Measurements from ENCODE around the gene ATP6V0A4.
"Not testable (repeated sequence)": the region's sequence is repeated elsewhere in the genome, so short reads cannot be mapped to it uniquely, and the experiment has no call there.

ATP6V0A4 gene

DNA sequence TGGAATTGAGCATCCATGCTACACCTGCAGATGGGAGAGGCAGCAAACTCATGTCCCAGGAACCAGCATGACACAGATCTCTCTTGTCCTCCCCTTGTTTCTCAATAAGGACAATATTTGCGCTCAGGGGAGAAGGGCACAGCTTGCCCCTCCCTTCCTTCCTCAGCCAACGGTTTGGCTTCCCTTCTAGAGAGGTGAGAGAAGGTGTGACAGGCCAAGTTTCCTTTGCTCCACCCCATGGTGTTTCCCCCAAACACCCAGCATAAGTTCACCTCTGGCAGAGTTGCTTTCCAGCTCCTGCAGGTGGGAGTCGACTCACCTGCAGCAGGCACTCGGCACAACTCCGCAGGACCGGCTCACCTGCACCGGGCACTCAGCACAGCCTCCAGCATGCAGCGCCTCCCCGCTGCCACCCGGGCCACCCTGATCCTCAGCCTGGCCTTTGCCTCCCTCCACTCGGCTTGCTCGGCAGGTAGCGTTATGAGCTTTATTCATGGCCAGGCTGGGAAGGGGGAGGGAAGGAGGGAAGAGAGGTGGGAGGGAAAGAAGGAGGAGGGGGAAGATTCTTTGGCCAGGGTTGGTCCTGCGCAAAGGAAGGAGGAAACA lies at the start of gene ATP6V0A4, which contains the start of gene TMEM213:
ATP6V0A4 (minus strand) TSS at position 482 of the 606 bp plus-strand sequence. CDS start 26,949 bp downstream, outside the sequence.
TMEM213 (plus strand) TSS at position 280 of the 606 bp plus-strand sequence; CDS start at position 391, 111 bp downstream.
- no peak for DNase-seq

DNA sequence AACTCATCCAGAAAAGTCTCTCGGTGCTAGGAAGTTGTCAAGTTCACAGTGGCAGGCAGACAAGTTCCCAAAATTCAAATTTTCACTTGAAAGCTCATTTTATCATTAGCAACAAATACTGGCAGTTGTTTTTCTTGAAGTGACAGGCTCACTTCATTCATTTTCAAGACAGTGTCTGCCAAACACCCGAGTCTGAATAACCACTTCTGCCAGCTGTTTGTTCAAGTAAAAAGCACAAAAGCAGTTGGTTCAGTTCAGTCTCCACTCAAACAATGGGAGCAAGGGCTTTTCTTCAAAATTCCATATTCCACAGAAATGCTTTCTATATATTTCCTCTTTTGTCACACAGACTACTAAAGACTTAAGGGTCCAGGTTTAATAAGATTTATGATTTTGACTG lies 47.7 kb upstream of the ATP6V0A4 start:
- DNase-seq, result no peak

GRCh38 chr7:138843632-138844580 lies 45.9 kb upstream of the ATP6V0A4 start:
- DNase-seq, result no peak

DNA sequence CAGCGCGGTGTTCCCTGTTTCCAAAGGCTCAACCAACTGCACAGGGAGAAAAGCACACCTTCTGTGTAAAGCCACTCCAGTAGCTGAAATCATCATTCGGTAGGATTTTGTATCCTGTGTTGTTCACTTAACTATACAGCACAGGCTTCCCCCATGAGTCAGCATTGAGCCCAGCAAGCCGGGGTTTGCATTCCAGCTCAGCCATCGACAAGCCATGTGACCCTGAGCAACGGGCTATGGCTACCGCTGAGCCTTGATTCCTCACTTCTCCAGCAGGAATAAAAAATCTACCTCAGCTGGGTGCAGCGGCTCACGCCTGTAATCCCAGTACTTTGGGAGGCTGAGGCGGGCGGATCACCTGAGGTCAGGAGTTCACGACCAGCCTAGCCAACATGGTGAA lies 44.1 kb upstream of the ATP6V0A4 start:
- DNase-seq, result no peak

- DNase-seq, result no peak
Observed at GRCh38 chr7:138838166-138838565, 40.2 kb upstream of the ATP6V0A4 start.

DNA sequence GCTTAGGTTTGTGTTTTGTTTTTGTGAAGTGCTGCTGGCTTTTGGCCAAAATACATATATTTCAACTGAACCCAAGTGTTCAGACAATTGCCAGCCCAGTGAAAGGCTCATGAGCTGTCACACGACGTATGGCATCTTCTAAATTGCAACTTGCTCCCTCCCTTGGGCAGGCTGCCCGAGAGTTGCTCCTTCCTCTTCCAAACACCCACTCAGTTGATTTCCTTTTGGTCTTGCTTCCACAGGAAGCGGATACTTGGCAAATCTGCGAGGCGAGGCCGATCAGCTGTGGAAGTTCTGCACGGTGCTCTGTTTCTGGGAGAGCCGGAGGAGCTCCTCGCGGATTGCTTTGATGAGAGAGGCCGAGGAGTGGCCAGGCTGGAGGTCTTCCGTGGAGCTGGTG lies 39.6 kb upstream of the ATP6V0A4 start:
- no peak for DNase-seq

GRCh38 chr7:138835087-138835486 lies 37.1 kb upstream of the ATP6V0A4 start:
- DNase-seq, result no peak

DNA sequence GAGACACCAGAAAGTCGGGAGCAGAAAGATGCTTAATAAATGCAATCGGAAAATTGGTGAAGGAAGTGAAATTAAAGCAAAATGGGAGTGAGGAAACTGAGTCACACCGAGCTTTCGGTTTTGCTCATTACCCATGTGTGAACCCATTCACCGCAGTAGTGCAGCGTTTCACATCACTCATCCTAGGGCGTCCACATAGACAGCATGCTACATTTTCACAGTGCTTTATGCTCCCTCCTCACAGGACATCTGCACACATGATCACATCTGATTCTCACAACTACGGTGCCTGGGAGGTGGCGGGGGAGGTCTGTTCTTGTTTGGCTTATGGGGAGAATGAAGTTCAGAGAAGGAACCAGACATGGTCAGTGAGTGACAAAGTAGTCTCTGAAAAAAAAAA lies 36.6 kb upstream of the ATP6V0A4 start:
- DNase-seq, result no peak

- no peak for DNase-seq
Observed at GRCh38 chr7:138833596-138833995, 35.6 kb upstream of the ATP6V0A4 start.

GRCh38 chr7:138832966-138833365 lies 35.0 kb upstream of the ATP6V0A4 start:
- DNase-seq, result no peak

- DNase-seq, result no peak
Observed at GRCh38 chr7:138829335-138829734, 31.3 kb upstream of the ATP6V0A4 start.

DNA sequence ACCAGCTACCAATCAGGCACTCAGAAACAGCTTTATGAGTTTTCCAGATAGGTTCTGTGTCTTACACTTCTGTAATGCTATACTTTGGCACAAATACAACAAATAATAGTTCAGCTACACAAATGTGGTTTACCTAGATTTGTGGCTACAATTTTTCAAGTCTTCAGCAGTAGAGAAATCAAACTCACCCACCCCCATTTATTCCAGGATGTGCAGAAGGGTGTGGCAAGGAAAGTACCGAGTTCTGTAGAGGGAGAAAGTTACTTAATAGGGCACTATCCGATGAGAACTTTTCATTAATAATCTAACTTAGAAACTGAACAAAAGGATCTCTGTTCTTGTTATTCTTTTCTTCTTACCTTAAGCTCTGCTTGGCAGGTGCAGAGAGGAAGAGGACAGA lies 30.3 kb upstream of the ATP6V0A4 start:
- DNase-seq, result no peak

GRCh38 chr7:138825049-138825721 lies 27.2 kb upstream of the ATP6V0A4 start:
- no peak for DNase-seq

DNA sequence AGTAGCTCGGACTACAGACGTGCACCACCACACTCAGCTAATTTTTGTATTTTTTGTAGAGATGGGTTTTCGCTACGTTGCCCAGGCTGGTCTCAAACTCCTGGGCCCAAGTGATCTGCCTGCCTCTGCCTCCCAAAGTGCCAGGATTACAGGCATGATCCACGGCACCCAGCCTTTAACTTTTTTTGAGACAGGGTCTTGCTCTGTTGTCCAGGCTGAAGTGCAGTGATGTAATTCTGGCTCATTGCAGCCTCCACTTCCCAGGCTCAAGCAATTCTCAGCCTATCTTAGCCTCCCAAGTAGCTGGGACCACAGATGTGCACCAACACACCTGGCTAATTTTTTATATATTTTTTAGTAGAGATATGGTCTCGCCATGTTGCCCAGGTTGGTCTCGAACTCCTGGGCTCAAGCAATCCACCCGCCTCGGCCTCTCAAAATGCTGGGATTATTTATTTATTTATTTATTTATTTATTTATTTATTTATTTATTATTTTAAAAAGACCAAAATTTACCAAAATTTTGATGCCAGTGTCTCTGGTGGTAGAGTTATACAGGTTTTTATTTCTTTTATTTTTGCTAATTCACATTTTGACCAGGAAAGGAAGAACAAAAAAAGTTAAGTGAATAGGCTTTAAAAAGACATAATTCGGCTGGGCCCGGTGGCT lies 25.0 kb upstream of the ATP6V0A4 start:
- no peak for DNase-seq

DNA sequence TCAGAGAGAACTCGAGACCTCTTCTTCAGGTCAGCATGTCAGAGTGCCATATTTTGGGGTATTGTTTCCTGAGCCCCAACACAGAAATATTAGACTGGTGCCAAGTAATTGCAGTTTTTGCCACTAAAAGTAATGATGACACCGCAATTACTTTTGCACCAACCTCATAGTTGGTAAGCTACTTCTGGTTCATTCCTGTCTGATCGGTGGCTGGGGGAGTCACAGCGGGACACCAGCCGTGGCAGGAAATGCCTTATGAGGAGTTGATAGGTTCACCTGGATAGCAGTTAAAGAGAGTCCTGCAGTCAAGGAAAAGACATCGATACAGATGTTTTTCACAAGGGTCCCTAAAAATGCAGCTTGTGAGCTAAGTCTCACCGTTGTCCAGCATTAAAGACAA lies 23.9 kb upstream of the ATP6V0A4 start:
- no peak for DNase-seq

GRCh38 chr7:138819625-138820024 lies 21.6 kb upstream of the ATP6V0A4 start:
- DNase-seq, result no peak

DNA sequence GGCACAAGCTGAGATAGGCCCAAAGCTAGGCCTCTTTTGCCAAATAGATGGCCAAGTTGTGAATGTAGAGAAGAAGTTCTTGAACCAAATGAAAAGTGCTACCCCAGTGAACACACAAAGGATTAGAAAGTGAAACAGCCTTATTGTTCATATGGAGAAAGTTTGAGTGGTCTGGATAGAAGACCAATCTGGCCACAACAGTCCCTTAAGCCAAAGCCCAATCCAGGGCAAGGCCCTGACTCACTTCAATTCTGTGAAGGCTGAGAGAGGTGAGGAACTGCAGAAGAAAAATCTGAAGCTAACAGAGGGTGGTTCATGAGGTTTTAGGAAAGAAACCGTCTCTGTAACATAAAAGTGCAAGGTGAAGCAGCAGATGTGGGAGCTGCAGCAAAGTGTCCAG lies 18.7 kb upstream of the ATP6V0A4 start:
- DNase-seq, result no peak

DNA sequence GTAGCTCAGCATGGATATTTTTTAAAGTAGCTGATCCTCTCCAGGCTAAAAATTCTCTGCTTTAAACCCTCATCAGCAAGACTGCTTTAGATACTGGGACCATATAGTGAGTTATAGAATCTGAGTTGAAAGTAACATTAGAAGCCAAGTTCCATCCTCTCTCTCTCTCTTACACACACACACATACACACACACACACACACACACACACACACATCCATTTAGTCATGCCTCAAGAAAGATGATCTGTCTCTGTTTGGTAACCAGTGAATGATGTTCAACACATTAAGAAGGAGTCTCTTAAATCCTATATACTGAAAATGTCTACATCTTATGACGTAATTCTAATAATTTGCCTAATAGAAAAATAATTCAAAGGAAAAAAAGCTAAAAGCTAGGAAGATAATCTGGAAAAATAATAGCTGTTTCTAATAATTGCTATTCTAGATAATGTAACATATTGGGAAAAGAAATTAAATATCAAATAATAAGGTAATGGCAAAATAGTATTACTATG lies 16.9 kb upstream of the ATP6V0A4 start:
- no peak for DNase-seq

DNA sequence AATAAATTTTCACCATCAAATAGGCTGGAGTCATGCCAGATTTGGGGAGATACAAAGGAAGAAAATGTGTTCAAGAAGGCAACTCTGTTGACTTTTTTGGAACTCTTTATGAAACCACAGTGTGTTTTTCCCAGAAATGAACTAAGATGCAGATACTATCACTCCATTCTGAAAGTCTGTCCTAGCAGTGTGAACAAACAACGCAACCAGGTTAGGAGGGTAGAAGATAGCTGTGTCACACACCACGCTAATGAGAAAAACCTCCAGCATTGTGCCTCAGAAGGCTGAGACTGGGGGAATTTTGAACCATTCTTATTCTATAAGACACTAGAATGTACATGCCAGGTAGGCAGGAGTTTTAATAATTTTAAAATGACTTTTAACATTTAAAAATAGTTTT lies 15.9 kb upstream of the ATP6V0A4 start:
- DNase-seq, result no peak

GRCh38 chr7:138811327-138811726 lies 13.3 kb upstream of the ATP6V0A4 start:
- not testable (repeated sequence) for DNase-seq

GRCh38 chr7:138809346-138809745 lies 11.3 kb upstream of the ATP6V0A4 start:
- no peak for DNase-seq

DNA sequence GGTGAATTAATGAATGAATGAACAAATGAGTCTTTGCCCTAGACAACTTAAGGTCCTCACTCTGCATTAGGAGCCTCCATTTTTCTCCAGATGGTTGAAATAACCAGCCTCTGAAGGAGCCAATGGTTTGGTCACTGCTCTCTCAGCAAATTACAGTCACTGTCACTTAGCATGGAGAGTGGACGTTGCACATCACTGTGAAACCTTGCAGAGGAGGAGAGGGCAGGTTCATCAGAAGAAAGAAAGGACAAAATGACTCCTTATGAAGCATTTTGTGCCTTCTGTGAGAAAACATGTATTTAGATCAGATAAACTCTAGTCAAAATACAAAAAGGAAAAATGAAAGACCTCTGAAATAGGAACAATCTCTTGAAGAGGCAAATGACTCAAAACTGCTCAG lies 6.6 kb upstream of the ATP6V0A4 start:
- DNase-seq, result no peak

DNA sequence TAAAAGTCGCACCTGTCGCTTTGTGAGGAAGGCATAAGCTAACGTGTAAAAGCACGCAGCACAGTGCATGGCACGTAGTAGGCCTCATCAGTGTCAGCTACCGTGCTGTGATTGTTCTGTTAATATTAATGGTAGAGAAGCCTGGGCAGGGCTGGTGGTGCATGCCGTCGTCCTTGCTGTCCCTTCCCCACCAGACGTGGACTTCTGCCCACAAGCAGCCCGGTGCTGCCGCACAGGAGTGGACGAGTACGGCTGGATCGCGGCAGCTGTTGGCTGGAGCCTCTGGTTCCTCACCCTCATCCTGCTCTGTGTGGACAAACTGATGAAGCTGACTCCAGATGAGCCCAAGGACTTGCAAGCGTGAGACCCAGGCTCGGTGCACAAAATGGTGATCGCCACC lies 4.7 kb upstream of the ATP6V0A4 start:
- no peak for DNase-seq

Measured in midbrain (tissue), 1 donor.